Inferior parietal cortex (tissue), 1 donor: ENCODE measurements around the gene ABCC9.
"Not testable (repeated sequence)": the region's sequence is repeated elsewhere in the genome, so short reads cannot be mapped to it uniquely, and the experiment has no call there.

Experiments used
- DNase-seq: peaks from one replicate; pipeline ENCODE4 v3.0.0-alpha.2; 2016; ENCODE audit errors: extremely low spot score

Gene ABCC9

GRCh38 chr12:21934173-21934572 lies 7.1 kb downstream of the ABCC9 start:
- DNase-seq: no peak

- no peak for DNase-seq
Measured at GRCh38 chr12:21933656-21934055, 7.6 kb downstream of the ABCC9 start.

- not testable (repeated sequence) for DNase-seq
Measured at GRCh38 chr12:21929972-21930371, 11.3 kb downstream of the ABCC9 start.

GRCh38 chr12:21925296-21925913 lies 15.8 kb downstream of the ABCC9 start:
- DNase-seq: no peak

GRCh38 chr12:21921436-21921835 lies 19.8 kb downstream of the ABCC9 start:
- no peak for DNase-seq

- no peak for DNase-seq
Measured at GRCh38 chr12:21918456-21918855, 22.8 kb downstream of the ABCC9 start.

- no peak for DNase-seq
Measured at GRCh38 chr12:21913823-21914222, 27.4 kb downstream of the ABCC9 start.

- DNase-seq: no peak
Measured at GRCh38 chr12:21912318-21912717, 28.9 kb downstream of the ABCC9 start.

- no peak for DNase-seq
Measured at GRCh38 chr12:21911832-21912231, 29.4 kb downstream of the ABCC9 start.

GRCh38 chr12:21910657-21911056 lies 30.6 kb downstream of the ABCC9 start:
- DNase-seq: peak; percentile 32

- no peak for DNase-seq
Measured at GRCh38 chr12:21907948-21908837, 33.0 kb downstream of the ABCC9 start.

GRCh38 chr12:21906919-21907493 lies 34.2 kb downstream of the ABCC9 start:
- DNase-seq: no peak

- not testable (repeated sequence) for DNase-seq
Measured at GRCh38 chr12:21899532-21899931, 41.7 kb downstream of the ABCC9 start.

- DNase-seq: no peak
Measured at GRCh38 chr12:21895651-21896050, 45.6 kb downstream of the ABCC9 start.

- DNase-seq: no peak
Measured at GRCh38 chr12:21894792-21895595, 46.2 kb downstream of the ABCC9 start.

GRCh38 chr12:21893924-21894323 lies 47.3 kb downstream of the ABCC9 start:
- DNase-seq: no peak

- no peak for DNase-seq
Measured at GRCh38 chr12:21892341-21892740, 48.9 kb downstream of the ABCC9 start.

GRCh38 chr12:21891751-21892217 lies 49.4 kb downstream of the ABCC9 start:
- no peak for DNase-seq

GRCh38 chr12:21888276-21888863 lies 52.9 kb downstream of the ABCC9 start:
- DNase-seq: no peak

GRCh38 chr12:21884936-21885335 lies 56.3 kb downstream of the ABCC9 start:
- DNase-seq: no peak

- no peak for DNase-seq
Measured at GRCh38 chr12:21882635-21883034, 58.6 kb downstream of the ABCC9 start.
